K562 (cell line): Measurements from ENCODE around the gene BTN3A1. TPM values are rescaled to one million over a fixed set of nuclear protein-coding genes. Genes with fewer than 3 reads are reported as not detected.

Experiments used
- ATF6 ChIP-seq: sonication (generic); formaldehyde crosslinking; IDR thresholded peaks from 2 replicates; pipeline ENCODE4 v1.4.0; 2020; ENCODE audit warnings: mild to moderate bottlenecking, missing genetic modification reagents
- CAMTA2 ChIP-seq: fragments of 250-450 bp; sonication (Bioruptor Pico); conservative IDR thresholded peaks from 2 replicates; pipeline ENCODE4 v1.5.1; 2022
- CXXC5 ChIP-seq: fragments of 250-450 bp; sonication (Bioruptor Pico); IDR thresholded peaks from 2 replicates; pipeline ENCODE4 v1.8.0; 2022; ENCODE audit warnings: inconsistent platforms, mild to moderate bottlenecking, moderate library complexity
- ELF4 ChIP-seq: fragments of 450-650 bp; formaldehyde crosslinking; IDR thresholded peaks from 2 replicates; pipeline ENCODE4 v1.4.0; 2022; ENCODE audit warnings: missing genetic modification characterization
- ETS2 ChIP-seq: IDR thresholded peaks from 2 replicates; pipeline ENCODE4 v1.6.1; 2016; ENCODE audit warnings: borderline replicate concordance, missing genetic modification characterization, mild to moderate bottlenecking, moderate library complexity, missing compliant biosample characterization; ENCODE audit not compliant: poor library complexity, severe bottlenecking
- EWSR1 ChIP-seq: fragments of 450-650 bp; IDR thresholded peaks from 2 replicates; pipeline ENCODE4 v1.6.1; 2018; ENCODE audit warnings: borderline replicate concordance, mild to moderate bottlenecking, low read depth, moderate library complexity; ENCODE audit not compliant: partially characterized antibody
- GATAD2A ChIP-seq: fragments of 450-650 bp; IDR thresholded peaks from 2 replicates; pipeline ENCODE4 v1.6.1; 2017
- GMEB1 ChIP-seq: fragments of 250-450 bp; sonication (Bioruptor Pico); IDR thresholded peaks from 2 replicates; pipeline ENCODE4 v1.4.0; 2020; ENCODE audit warnings: mild to moderate bottlenecking
- KDM4B ChIP-seq, 2 experiments: fragments of 450-650 bp in 1 of 2; sonication (generic) in 1 of 2; IDR thresholded peaks; 2 replicates each; pipeline ENCODE4 v1.6.1; 2016 to 2017; ENCODE audit warnings: borderline replicate concordance in 2 of 2, antibody characterized with exemption in 1 of 2, low read depth in 1 of 2, mild to moderate bottlenecking in 1 of 2
- KLF10 ChIP-seq: fragments of 250-450 bp; sonication (Bioruptor Pico); IDR thresholded peaks from 2 replicates; pipeline ENCODE4 v1.6.1; 2021; ENCODE audit warnings: matching md5 sums
- NFIX ChIP-seq: fragments of 250-450 bp; sonication (Bioruptor Pico); IDR thresholded peaks from 2 replicates; pipeline ENCODE4 v1.4.0; 2020; ENCODE audit warnings: low read depth, mild to moderate bottlenecking, moderate library complexity
- RFX5 ChIP-seq: IDR thresholded peaks from 2 replicates; pipeline ENCODE4 v1.6.1; 2011; ENCODE audit warnings: low read depth, mild to moderate bottlenecking, improper control_type of control experiment, low read length
- TCFL5 ChIP-seq: fragments of 250-450 bp; sonication (Bioruptor Pico); conservative IDR thresholded peaks from 2 replicates; pipeline ENCODE4 v1.6.1; 2021; ENCODE audit warnings: mild to moderate bottlenecking, moderate library complexity, matching md5 sums
- TRIM28 ChIP-seq: fragments of 450-650 bp; IDR thresholded peaks from 2 replicates; pipeline ENCODE4 v1.6.1; 2017
- USF2 ChIP-seq: sonication (generic); formaldehyde crosslinking; IDR thresholded peaks from 2 replicates; pipeline ENCODE4 v1.5.0; 2020; ENCODE audit warnings: missing genetic modification reagents
- YBX1 ChIP-seq: fragments of 450-650 bp; IDR thresholded peaks from 2 replicates; pipeline ENCODE4 v1.7.1; 2016; ENCODE audit warnings: mild to moderate bottlenecking
- ZNF133 ChIP-seq: fragments of 250-450 bp; sonication (Bioruptor Pico); IDR thresholded peaks from 2 replicates; pipeline ENCODE4 v1.4.0; 2020; ENCODE audit warnings: mild to moderate bottlenecking
- ZNF224 ChIP-seq: sonication (generic); formaldehyde crosslinking; IDR thresholded peaks from 2 replicates; pipeline ENCODE4 v1.8.0; 2022; ENCODE audit warnings: mild to moderate bottlenecking, missing genetic modification reagents
- ZNF239 ChIP-seq: fragments of 250-450 bp; sonication (Bioruptor Pico); IDR thresholded peaks from 2 replicates; pipeline ENCODE4 v1.4.0; 2020; ENCODE audit warnings: mild to moderate bottlenecking
- ZNF24 ChIP-seq: fragments of 450-650 bp; IDR thresholded peaks from 2 replicates; pipeline ENCODE4 v1.6.1; 2016
- ZNF507 ChIP-seq: conservative IDR thresholded peaks from 2 replicates; pipeline ENCODE4 v1.6.1; 2017; ENCODE audit warnings: missing genetic modification characterization, missing compliant biosample characterization
- ZNF76 ChIP-seq: fragments of 250-450 bp; sonication (Bioruptor Pico); IDR thresholded peaks from 2 replicates; pipeline ENCODE4 v1.4.0; 2020; ENCODE audit warnings: mild to moderate bottlenecking, moderate library complexity, borderline replicate concordance
- ZNF764 ChIP-seq: fragments of 250-450 bp; sonication (Bioruptor Pico); IDR thresholded peaks from 2 replicates; pipeline ENCODE4 v1.4.0; 2020; ENCODE audit warnings: low read depth, mild to moderate bottlenecking, moderate library complexity
- polyA plus RNA-seq, 8 experiments: library from polyadenylated mRNA; depleted of rRNA in 4 of 8; stranded (reverse) in 5 of 8; unstranded in 3 of 8; fragments of >200 nt; fragmentation: Nextera tagmentation in 2 of 8; fragmentation: Illumina TruSeq in 1 of 8; extraction: Ambion mirVana in 2 of 8; extraction: Trizol in 1 of 8; gene quantifications; 2 replicates each; pipeline versions ENCODE4 v1.2.1 to v1.2.3, GENCODE V29; 2011 to 2014; ENCODE audit warnings: inconsistent platforms in 1 of 8, missing spikeins in 1 of 8
- total RNA-seq, 7 experiments: library from RNA; depleted of rRNA in 6 of 7; stranded (reverse); fragments of >200 nt in 6 of 7; fragmentation: Illumina TruSeq in 2 of 7; extraction: Trizol in 2 of 7; gene quantifications; 2 replicates each; pipeline versions ENCODE4 v1.2.1 to v1.2.3, GENCODE V29; 2011 to 2021; ENCODE audit warnings: low replicate concordance in 1 of 7
- TF ChIP-seq, protein P1 (sequence below): sonication (generic); formaldehyde crosslinking; IDR thresholded peaks from 2 replicates; pipeline ENCODE4 v1.8.0; 2022; ENCODE audit warnings: missing genetic modification reagents, mild to moderate bottlenecking, moderate library complexity, borderline replicate concordance

The BTN3A1 gene
- total and polyA plus RNA-seq, 9 of the 15 experiments (the other 6 are each of a cell fraction or from before 2014, with no cell fraction given), result 0.84 to 8.5 (median 3.9) TPM

- TF ChIP-seq TCFL5 (CRISPR knock-in tag) (no peak), ZNF76 (no peak), YBX1 (no peak), ZNF239 (CRISPR knock-in tag) (no peak), ATF6 (no peak), ZNF224 (no peak), CAMTA2 (CRISPR knock-in tag) (no peak), ETS2 (tag) (no peak), ZNF133 (CRISPR knock-in tag) (no peak), NFIX (CRISPR knock-in tag) (no peak), KLF10 (CRISPR knock-in tag) (no peak), RFX5 (peak; percentile 98), TRIM28 (no peak), KDM4B (IDR thresholded peaks at IDR 0.05; ENCODE audit: borderline replicate concordance in 2 of 2, low read depth in 1 of 2) (no peak), ZNF764 (CRISPR knock-in tag) (no peak), ZNF507 (tag) (no peak), ELF4 (CRISPR knock-in tag) (peak; percentile 24; the same call in 1 of the 2 replicates), GATAD2A (no peak), ZNF24 (no peak), CXXC5 (CRISPR knock-in tag) (peak; percentile 13; the same call in 1 of the 2 replicates), USF2 (CRISPR knock-in tag) (no peak), GMEB1 (CRISPR knock-in tag) (no peak), EWSR1 (no peak)
- TF ChIP-seq, protein P1, sequence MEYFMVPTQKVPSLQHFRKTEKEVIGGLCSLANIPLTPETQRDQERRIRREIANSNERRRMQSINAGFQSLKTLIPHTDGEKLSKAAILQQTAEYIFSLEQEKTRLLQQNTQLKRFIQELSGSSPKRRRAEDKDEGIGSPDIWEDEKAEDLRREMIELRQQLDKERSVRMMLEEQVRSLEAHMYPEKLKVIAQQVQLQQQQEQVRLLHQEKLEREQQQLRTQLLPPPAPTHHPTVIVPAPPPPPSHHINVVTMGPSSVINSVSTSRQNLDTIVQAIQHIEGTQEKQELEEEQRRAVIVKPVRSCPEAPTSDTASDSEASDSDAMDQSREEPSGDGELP (CRISPR knock-in tag), result peak; percentile 50; the same call in 1 of the 2 replicates
These were observed 56.0 kb downstream of the BTN3A1 start, which contains the start of gene BTN2A1 (continued) for GRCh38 chr6:26457806-26458688.
